Stimulated activated memory B cell treated with anti-CD40 and anti-IgM and Interleukin-4, amounts not matched to agents 10 μg/mL and 1 μg/mL and 100 μg/mL, for 72 hours (primary cell): ENCODE results near the gene ATG16L1.
"Not testable (repeated sequence)": the region's sequence is repeated elsewhere in the genome, so short reads cannot be mapped to it uniquely, and the experiment has no call there.

Source experiments
- ATAC-seq: fragments of 150-1000 bp; cut with Tn5 transposase; 2 replicates; pipeline ENCODE4 v1.10.0; 2021
- H3K27ac Mint-ChIP-seq: one replicate; pipeline ENCODE4 v1.8.0; 2022; ENCODE audit warnings: mild to moderate bottlenecking, mixed read lengths
- H3K27me3 Mint-ChIP-seq: one replicate; pipeline ENCODE4 v1.8.0; 2022; ENCODE audit warnings: mixed read lengths
- H3K36me3 Mint-ChIP-seq: one replicate; pipeline ENCODE4 v1.8.0; 2022; ENCODE audit warnings: mixed read lengths
- H3K4me1 Mint-ChIP-seq: one replicate; pipeline ENCODE4 v1.8.0; 2022; ENCODE audit warnings: mixed read lengths
- H3K4me3 Mint-ChIP-seq: one replicate; pipeline ENCODE4 v1.8.0; 2022; ENCODE audit warnings: mild to moderate bottlenecking, moderate library complexity, mixed read lengths
- H3K9me3 Mint-ChIP-seq: one replicate; pipeline ENCODE4 v1.8.0; 2022; ENCODE audit warnings: mixed read lengths

ATG16L1 gene

GRCh38 chr2:233317196-233317943 is 65.9 kb downstream of the ATG16L1 start:
- Mint-ChIP-seq H3K4me3 (no peak overlapping the region), H3K4me1 (peaks cover 18% of the 10 kb centered on the region), H3K27me3 (no peaks in the 10 kb centered on the region), H3K9me3 (no peaks in the 10 kb centered on the region), H3K27ac (no peak overlapping the region), H3K36me3 (no peaks in the 10 kb centered on the region)
- no peak for ATAC-seq

GRCh38 chr2:233319256-233319655 is 67.8 kb downstream of the ATG16L1 start:
- H3K4me1 Mint-ChIP-seq: peaks cover 17% of the 10 kb centered on the region
- H3K27ac Mint-ChIP-seq: no peak overlapping the region
- no peaks in the 10 kb centered on the region for H3K27me3 Mint-ChIP-seq

GRCh38 chr2:233320470-233320869 is 69.0 kb downstream of the ATG16L1 start:
- H3K4me1 Mint-ChIP-seq: peaks cover 20% of the 10 kb centered on the region
- ATAC-seq: no peak
- H3K27ac Mint-ChIP-seq: no peak overlapping the region
- no peak overlapping the region for H3K4me3 Mint-ChIP-seq
- H3K9me3 Mint-ChIP-seq: no peaks in the 10 kb centered on the region
- H3K27me3 Mint-ChIP-seq: no peaks in the 10 kb centered on the region
- H3K36me3 Mint-ChIP-seq: no peaks in the 10 kb centered on the region

More at GRCh38 chr2:233319256-233319655, 67.8 kb downstream of the ATG16L1 start:
- no peak overlapping the region for H3K4me3 Mint-ChIP-seq
- ATAC-seq: no peak
- no peaks in the 10 kb centered on the region for H3K9me3 Mint-ChIP-seq
- H3K36me3 Mint-ChIP-seq: no peaks in the 10 kb centered on the region

GRCh38 chr2:233321166-233321565 is 69.7 kb downstream of the ATG16L1 start:
- Mint-ChIP-seq H3K27ac (peak overlapping the region; percentile 7), H3K36me3 (no peaks in the 10 kb centered on the region), H3K4me1 (peaks cover 26% of the 10 kb centered on the region), H3K9me3 (no peaks in the 10 kb centered on the region), H3K27me3 (no peaks in the 10 kb centered on the region), H3K4me3 (no peak overlapping the region)
- no peak for ATAC-seq

GRCh38 chr2:233323851-233324250 is 72.4 kb downstream of the ATG16L1 start:
- no peaks in the 10 kb centered on the region for H3K9me3 Mint-ChIP-seq
- no peaks in the 10 kb centered on the region for H3K36me3 Mint-ChIP-seq
- H3K27ac Mint-ChIP-seq: peak overlapping the region; percentile 0
- H3K4me3 Mint-ChIP-seq: no peak overlapping the region
- no peaks in the 10 kb centered on the region for H3K27me3 Mint-ChIP-seq
- no peak for ATAC-seq
- peaks cover 30% of the 10 kb centered on the region for H3K4me1 Mint-ChIP-seq

GRCh38 chr2:233325256-233325655 is 73.8 kb downstream of the ATG16L1 start:
- Mint-ChIP-seq H3K27me3 (no peaks in the 10 kb centered on the region), H3K4me3 (no peak overlapping the region), H3K27ac (no peak overlapping the region), H3K36me3 (no peaks in the 10 kb centered on the region), H3K9me3 (no peaks in the 10 kb centered on the region), H3K4me1 (peaks cover 44% of the 10 kb centered on the region)
- ATAC-seq: no peak

GRCh38 chr2:233325814-233326213 is 74.3 kb downstream of the ATG16L1 start:
- H3K27me3 Mint-ChIP-seq: no peaks in the 10 kb centered on the region
- H3K4me1 Mint-ChIP-seq: peaks cover 49% of the 10 kb centered on the region

GRCh38 chr2:233326500-233326899 is 75.0 kb downstream of the ATG16L1 start:
- H3K27me3 Mint-ChIP-seq: no peaks in the 10 kb centered on the region
- ATAC-seq: no peak
- peaks cover 51% of the 10 kb centered on the region for H3K4me1 Mint-ChIP-seq
- no peaks in the 10 kb centered on the region for H3K36me3 Mint-ChIP-seq
- H3K9me3 Mint-ChIP-seq: no peaks in the 10 kb centered on the region
- H3K27ac Mint-ChIP-seq: no peak overlapping the region
- no peak overlapping the region for H3K4me3 Mint-ChIP-seq

More at GRCh38 chr2:233325814-233326213, 74.3 kb downstream of the ATG16L1 start:
- no peak for ATAC-seq
- Mint-ChIP-seq H3K36me3 (no peaks in the 10 kb centered on the region), H3K27ac (no peak overlapping the region), H3K9me3 (no peaks in the 10 kb centered on the region), H3K4me3 (no peak overlapping the region)

- H3K4me3 Mint-ChIP-seq: no peak overlapping the region
- peaks cover 64% of the 10 kb centered on the region for H3K4me1 Mint-ChIP-seq
- peak overlapping the region; percentile 34 for H3K27ac Mint-ChIP-seq
- H3K36me3 Mint-ChIP-seq: no peaks in the 10 kb centered on the region
- no peak for ATAC-seq
- no peaks in the 10 kb centered on the region for H3K9me3 Mint-ChIP-seq
- H3K27me3 Mint-ChIP-seq: no peaks in the 10 kb centered on the region
Observed at GRCh38 chr2:233328922-233329321, 77.4 kb downstream of the ATG16L1 start.

- Mint-ChIP-seq H3K36me3 (no peaks in the 10 kb centered on the region), H3K27me3 (no peaks in the 10 kb centered on the region), H3K27ac (peak overlapping the region; percentile 34), H3K9me3 (no peaks in the 10 kb centered on the region), H3K4me1 (peaks cover 64% of the 10 kb centered on the region), H3K4me3 (no peak overlapping the region)
- ATAC-seq: no peak
Observed at GRCh38 chr2:233329489-233330135, 78.1 kb downstream of the ATG16L1 start.

GRCh38 chr2:233331536-233331935 is 80.1 kb downstream of the ATG16L1 start:
- no peaks in the 10 kb centered on the region for H3K27me3 Mint-ChIP-seq
- H3K4me1 Mint-ChIP-seq: peaks cover 72% of the 10 kb centered on the region
- peak overlapping the region; percentile 73 for H3K27ac Mint-ChIP-seq
- H3K36me3 Mint-ChIP-seq: no peaks in the 10 kb centered on the region
- peak overlapping the region; percentile 1 for H3K4me3 Mint-ChIP-seq
- ATAC-seq: peak; percentile 97
- H3K9me3 Mint-ChIP-seq: no peaks in the 10 kb centered on the region

GRCh38 chr2:233332125-233332524 is 80.7 kb downstream of the ATG16L1 start:
- Mint-ChIP-seq H3K4me3 (no peak overlapping the region), H3K27ac (peak overlapping the region; percentile 73), H3K4me1 (peaks cover 68% of the 10 kb centered on the region), H3K9me3 (no peaks in the 10 kb centered on the region), H3K36me3 (no peaks in the 10 kb centered on the region), H3K27me3 (no peaks in the 10 kb centered on the region)
- ATAC-seq: no peak

- Mint-ChIP-seq H3K27ac (no peak overlapping the region), H3K4me3 (no peak overlapping the region), H3K4me1 (peaks cover 79% of the 10 kb centered on the region), H3K36me3 (no peaks in the 10 kb centered on the region), H3K27me3 (no peaks in the 10 kb centered on the region), H3K9me3 (no peaks in the 10 kb centered on the region)
- no peak for ATAC-seq
Observed at GRCh38 chr2:233334915-233335314, 83.4 kb downstream of the ATG16L1 start.

GRCh38 chr2:233336091-233336490 is 84.6 kb downstream of the ATG16L1 start:
- not testable (repeated sequence) for H3K4me3 Mint-ChIP-seq, H3K27me3 Mint-ChIP-seq, H3K9me3 Mint-ChIP-seq, ATAC-seq, H3K36me3 Mint-ChIP-seq, H3K27ac Mint-ChIP-seq
- peaks cover 67% of the 10 kb centered on the region for H3K4me1 Mint-ChIP-seq

GRCh38 chr2:233336541-233336940 is 85.1 kb downstream of the ATG16L1 start:
- no peak overlapping the region for H3K4me3 Mint-ChIP-seq
- no peak overlapping the region for H3K27ac Mint-ChIP-seq
- peaks cover 62% of the 10 kb centered on the region for H3K4me1 Mint-ChIP-seq
- H3K36me3 Mint-ChIP-seq: no peaks in the 10 kb centered on the region
- ATAC-seq: no peak
- H3K27me3 Mint-ChIP-seq: no peaks in the 10 kb centered on the region
- H3K9me3 Mint-ChIP-seq: peaks cover 2% of the 10 kb centered on the region

GRCh38 chr2:233338046-233338445 is 86.6 kb downstream of the ATG16L1 start:
- peak overlapping the region; percentile 20 for H3K27ac Mint-ChIP-seq
- H3K4me3 Mint-ChIP-seq: no peak overlapping the region
- H3K36me3 Mint-ChIP-seq: no peaks in the 10 kb centered on the region
- H3K27me3 Mint-ChIP-seq: no peaks in the 10 kb centered on the region
- H3K4me1 Mint-ChIP-seq: peaks cover 50% of the 10 kb centered on the region
- no peak for ATAC-seq
- peaks cover 3% of the 10 kb centered on the region for H3K9me3 Mint-ChIP-seq
